NT2/D1 (cell line): ENCODE measurements around the gene PACSIN2.

ENCODE experiments used
- SUZ12 ChIP-seq: IDR thresholded peaks from 2 replicates; pipeline ENCODE4 v1.6.1; 2011; ENCODE audit not compliant: insufficient read length, insufficient read depth; ENCODE audit errors: extremely low read depth
- YY1 ChIP-seq: IDR thresholded peaks from 2 replicates; pipeline ENCODE4 v1.6.1; 2011; ENCODE audit not compliant: insufficient read length, insufficient read depth
- ZNF274 ChIP-seq: IDR thresholded peaks from 2 replicates; pipeline ENCODE4 v1.6.1; 2011; ENCODE audit warnings: mild to moderate bottlenecking, low read depth, low read length

DNA sequence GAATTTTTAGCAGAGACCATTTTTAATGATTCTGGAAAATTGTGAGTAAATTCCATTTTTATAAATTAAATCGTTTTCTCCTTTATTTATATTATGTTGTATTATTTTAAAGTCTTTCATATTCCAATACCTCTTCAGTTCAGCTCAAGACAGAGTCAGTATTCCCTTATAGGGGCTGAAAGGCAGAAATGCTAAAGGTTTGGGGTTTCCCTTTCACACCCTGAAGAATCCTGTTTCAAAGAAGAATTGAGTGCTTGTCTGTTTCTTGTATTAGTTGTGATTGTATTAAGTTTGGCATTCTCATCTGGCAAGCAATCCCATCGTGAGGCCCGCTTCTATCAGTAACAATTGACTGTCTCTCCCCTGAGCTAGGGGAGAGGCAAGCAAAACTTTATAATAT, 57.4 kb downstream of the PACSIN2 start:
- no peak for TF ChIP-seq ZNF274
- no peak for TF ChIP-seq SUZ12
- TF ChIP-seq YY1 = no peak
